Type B pancreatic cell (in vitro differentiated cells): ENCODE results near the gene MAPRE2. TPM values are rescaled to one million over a fixed set of nuclear protein-coding genes. Genes with fewer than 3 reads are reported as not detected.

Experiments used
- DNase-seq: peaks from one replicate; pipeline ENCODE4 v3.0.0; 2021; ENCODE audit warnings: mixed read lengths; ENCODE audit not compliant: unreplicated experiment; ENCODE audit errors: extremely low spot score
- H3K27ac Mint-ChIP-seq: 2 replicates; pipeline ENCODE4 v1.8.0; 2021; ENCODE audit warnings: mild to moderate bottlenecking, mixed read lengths
- H3K27me3 Mint-ChIP-seq: 2 replicates; pipeline ENCODE4 v1.8.0; 2021; ENCODE audit warnings: mixed read lengths
- H3K36me3 Mint-ChIP-seq: 2 replicates; pipeline ENCODE4 v1.8.0; 2021; ENCODE audit warnings: mixed read lengths
- H3K4me1 Mint-ChIP-seq: one replicate; pipeline ENCODE4 v1.8.0; 2021; ENCODE audit warnings: mixed read lengths; ENCODE audit not compliant: unreplicated experiment
- H3K4me3 Mint-ChIP-seq: 2 replicates; pipeline ENCODE4 v1.8.0; 2021; ENCODE audit warnings: mild to moderate bottlenecking, mixed read lengths
- H3K9me3 Mint-ChIP-seq: 2 replicates; pipeline ENCODE4 v1.8.0; 2021; ENCODE audit warnings: mixed read lengths
- CTCF ChIP-seq: fragments of 200-600 bp; sonication (generic); conservative IDR thresholded peaks from 2 replicates; pipeline ENCODE4 v1.5.0; 2021; ENCODE audit warnings: antibody characterized with exemption, mild to moderate bottlenecking
- total RNA-seq: library from RNA; stranded (reverse); gene quantifications from 2 replicates; pipeline ENCODE4 v1.2.1, GENCODE V29; 2021; ENCODE audit warnings: low replicate concordance

Gene MAPRE2
- total RNA-seq, 1 donor from 2014 or later: 28.0 TPM

GRCh38 chr18:35116784-35117318, 75.6 kb downstream of the MAPRE2 start:
- peaks cover 7% of the 10 kb centered on the region for H3K36me3 Mint-ChIP-seq
- no peaks in the 10 kb centered on the region for H3K27me3 Mint-ChIP-seq
- H3K4me1 Mint-ChIP-seq: peaks cover 33% of the 10 kb centered on the region
- no peak overlapping the region for H3K27ac Mint-ChIP-seq
- no peaks in the 10 kb centered on the region for H3K9me3 Mint-ChIP-seq
- H3K4me3 Mint-ChIP-seq: no peak overlapping the region
- no peak for DNase-seq
- TF ChIP-seq CTCF: no peak

GRCh38 chr18:35117372-35117771, 76.2 kb downstream of the MAPRE2 start:
- Mint-ChIP-seq H3K4me3 (no peak overlapping the region), H3K27ac (no peak overlapping the region), H3K9me3 (no peaks in the 10 kb centered on the region), H3K4me1 (peaks cover 38% of the 10 kb centered on the region), H3K36me3 (peaks cover 7% of the 10 kb centered on the region), H3K27me3 (no peaks in the 10 kb centered on the region)
- TF ChIP-seq CTCF: no peak
- no peak for DNase-seq

GRCh38 chr18:35117951-35118411, 76.8 kb downstream of the MAPRE2 start:
- no peak for TF ChIP-seq CTCF

GRCh38 chr18:35118641-35119040, 77.4 kb downstream of the MAPRE2 start:
- peaks cover 41% of the 10 kb centered on the region for H3K4me1 Mint-ChIP-seq
- no peak overlapping the region for H3K27ac Mint-ChIP-seq
- H3K27me3 Mint-ChIP-seq: no peaks in the 10 kb centered on the region
- peaks cover 7% of the 10 kb centered on the region for H3K36me3 Mint-ChIP-seq
- H3K9me3 Mint-ChIP-seq: no peaks in the 10 kb centered on the region
- H3K4me3 Mint-ChIP-seq: peak overlapping the region; percentile 18
- no peak for TF ChIP-seq CTCF
- DNase-seq: no peak

More at GRCh38 chr18:35117951-35118411, 76.8 kb downstream of the MAPRE2 start:
- peak overlapping the region; percentile 16 for H3K4me3 Mint-ChIP-seq
- H3K4me1 Mint-ChIP-seq: peaks cover 41% of the 10 kb centered on the region
- no peaks in the 10 kb centered on the region for H3K27me3 Mint-ChIP-seq
- peaks cover 7% of the 10 kb centered on the region for H3K36me3 Mint-ChIP-seq
- DNase-seq: no peak
- H3K27ac Mint-ChIP-seq: no peak overlapping the region
- H3K9me3 Mint-ChIP-seq: no peaks in the 10 kb centered on the region

GRCh38 chr18:35121038-35121437, 79.8 kb downstream of the MAPRE2 start:
- H3K27ac Mint-ChIP-seq: no peak overlapping the region
- no peak for TF ChIP-seq CTCF

More at GRCh38 chr18:35121038-35121437, 79.8 kb downstream of the MAPRE2 start:
- Mint-ChIP-seq H3K27me3 (no peaks in the 10 kb centered on the region), H3K9me3 (no peaks in the 10 kb centered on the region), H3K4me1 (peaks cover 41% of the 10 kb centered on the region), H3K4me3 (no peak overlapping the region), H3K36me3 (peaks cover 4% of the 10 kb centered on the region)
- DNase-seq: no peak
